ENCODE data around the gene SYNDIG1L.

The SYNDIG1L gene

GRCh38 chr14:74426202-74426582 is at the start of gene SYNDIG1L:
Gene SYNDIG1L, minus strand, starts transcription at chr14:74426210. Its CDS starts 16,466 bp downstream, at chr14:74409744.
- no peaks in the 10 kb centered on the region for H3K9me3 Mint-ChIP-seq
- peaks cover 70% of the 10 kb centered on the region for H3K27me3 Mint-ChIP-seq
- H3K36me3 Mint-ChIP-seq (ENCODE audit: low read depth): no peaks in the 10 kb centered on the region
- no peak within 1 kb of the TSS for H3K27ac Mint-ChIP-seq
- intact Hi-C loops (cut with micrococcal nuclease): no loop called here
- H3K4me1 Mint-ChIP-seq (ENCODE audit: low read depth): peaks cover 11% of the 10 kb centered on the region
- no peak within 1 kb of the TSS for H3K4me3 Mint-ChIP-seq

- peaks cover 100% of the 10 kb centered on the region for H3K36me3 Mint-ChIP-seq (ENCODE audit: low read depth)
- H3K27me3 Mint-ChIP-seq: no peaks in the 10 kb centered on the region
- intact Hi-C loops (cut with micrococcal nuclease): no loop called here
- no peak overlapping the region for H3K4me3 Mint-ChIP-seq
- peaks cover 58% of the 10 kb centered on the region for H3K4me1 Mint-ChIP-seq (ENCODE audit: low read depth)
- peaks cover 9% of the 10 kb centered on the region for H3K9me3 Mint-ChIP-seq
- H3K27ac Mint-ChIP-seq: no peak overlapping the region
Observed at GRCh38 chr14:74475678-74476077, 49.7 kb upstream of the SYNDIG1L start.

- Mint-ChIP-seq H3K9me3 (peaks cover 9% of the 10 kb centered on the region), H3K4me1 (ENCODE audit: low read depth) (peaks cover 66% of the 10 kb centered on the region), H3K27ac (peak overlapping the region; percentile 55), H3K36me3 (ENCODE audit: low read depth) (peaks cover 99% of the 10 kb centered on the region), H3K4me3 (no peak overlapping the region), H3K27me3 (no peaks in the 10 kb centered on the region)
- intact Hi-C loops (cut with micrococcal nuclease): no loop called here
Observed at GRCh38 chr14:74474376-74474775, 48.4 kb upstream of the SYNDIG1L start.

GRCh38 chr14:74472601-74473000 is 46.6 kb upstream of the SYNDIG1L start:
- Mint-ChIP-seq H3K9me3 (peaks cover 9% of the 10 kb centered on the region), H3K4me1 (ENCODE audit: low read depth) (peaks cover 74% of the 10 kb centered on the region), H3K27me3 (no peaks in the 10 kb centered on the region), H3K36me3 (ENCODE audit: low read depth) (peaks cover 97% of the 10 kb centered on the region), H3K4me3 (no peak overlapping the region), H3K27ac (peak overlapping the region; percentile 2)
- intact Hi-C loops (cut with micrococcal nuclease): no loop called here

- H3K36me3 Mint-ChIP-seq (ENCODE audit: low read depth): peaks cover 81% of the 10 kb centered on the region
- H3K27me3 Mint-ChIP-seq: no peaks in the 10 kb centered on the region
- no peak overlapping the region for H3K27ac Mint-ChIP-seq
- intact Hi-C loops (cut with micrococcal nuclease): no loop called here
- peaks cover 48% of the 10 kb centered on the region for H3K4me1 Mint-ChIP-seq (ENCODE audit: low read depth)
- no peak overlapping the region for H3K4me3 Mint-ChIP-seq
- H3K9me3 Mint-ChIP-seq: peaks cover 9% of the 10 kb centered on the region
Observed at GRCh38 chr14:74469548-74470518, 43.8 kb upstream of the SYNDIG1L start.

- Mint-ChIP-seq H3K4me3 (no peak overlapping the region), H3K4me1 (ENCODE audit: low read depth) (peaks cover 37% of the 10 kb centered on the region), H3K27ac (no peak overlapping the region), H3K9me3 (peaks cover 9% of the 10 kb centered on the region), H3K27me3 (no peaks in the 10 kb centered on the region), H3K36me3 (ENCODE audit: low read depth) (peaks cover 68% of the 10 kb centered on the region)
- intact Hi-C loops (cut with micrococcal nuclease): no loop called here
Observed at GRCh38 chr14:74468513-74468912, 42.5 kb upstream of the SYNDIG1L start.

- Mint-ChIP-seq H3K27ac (no peak overlapping the region), H3K36me3 (ENCODE audit: low read depth) (peaks cover 36% of the 10 kb centered on the region), H3K27me3 (no peaks in the 10 kb centered on the region), H3K9me3 (no peaks in the 10 kb centered on the region), H3K4me3 (no peak overlapping the region), H3K4me1 (ENCODE audit: low read depth) (peaks cover 23% of the 10 kb centered on the region)
- intact Hi-C loops (cut with micrococcal nuclease): no loop called here
Observed at GRCh38 chr14:74465335-74465734, 39.3 kb upstream of the SYNDIG1L start.

GRCh38 chr14:74464785-74465184 is 38.8 kb upstream of the SYNDIG1L start:
- no peak overlapping the region for H3K27ac Mint-ChIP-seq
- intact Hi-C loops (cut with micrococcal nuclease): no loop called here
- no peak overlapping the region for H3K4me3 Mint-ChIP-seq
- H3K4me1 Mint-ChIP-seq (ENCODE audit: low read depth): peaks cover 24% of the 10 kb centered on the region
- H3K36me3 Mint-ChIP-seq (ENCODE audit: low read depth): peaks cover 31% of the 10 kb centered on the region
- H3K27me3 Mint-ChIP-seq: no peaks in the 10 kb centered on the region
- H3K9me3 Mint-ChIP-seq: no peaks in the 10 kb centered on the region

- H3K9me3 Mint-ChIP-seq: no peaks in the 10 kb centered on the region
- intact Hi-C loops (cut with micrococcal nuclease): no loop called here
- H3K27me3 Mint-ChIP-seq: no peaks in the 10 kb centered on the region
- peaks cover 23% of the 10 kb centered on the region for H3K36me3 Mint-ChIP-seq (ENCODE audit: low read depth)
- no peak overlapping the region for H3K27ac Mint-ChIP-seq
- H3K4me3 Mint-ChIP-seq: no peak overlapping the region
- H3K4me1 Mint-ChIP-seq (ENCODE audit: low read depth): peaks cover 28% of the 10 kb centered on the region
Observed at GRCh38 chr14:74463697-74464096, 37.7 kb upstream of the SYNDIG1L start.

GRCh38 chr14:74462993-74463392 is 37.0 kb upstream of the SYNDIG1L start:
- no peak overlapping the region for H3K4me3 Mint-ChIP-seq
- H3K9me3 Mint-ChIP-seq: no peaks in the 10 kb centered on the region
- H3K27me3 Mint-ChIP-seq: no peaks in the 10 kb centered on the region
- peaks cover 25% of the 10 kb centered on the region for H3K4me1 Mint-ChIP-seq (ENCODE audit: low read depth)
- no peak overlapping the region for H3K27ac Mint-ChIP-seq
- H3K36me3 Mint-ChIP-seq (ENCODE audit: low read depth): peaks cover 16% of the 10 kb centered on the region
- intact Hi-C loops (cut with micrococcal nuclease): no loop called here

- Mint-ChIP-seq H3K9me3 (no peaks in the 10 kb centered on the region), H3K4me3 (no peak overlapping the region), H3K4me1 (ENCODE audit: low read depth) (peaks cover 25% of the 10 kb centered on the region), H3K36me3 (ENCODE audit: low read depth) (peaks cover 7% of the 10 kb centered on the region), H3K27me3 (peaks cover 3% of the 10 kb centered on the region), H3K27ac (peak overlapping the region; percentile 4)
- intact Hi-C loops (cut with micrococcal nuclease): no loop called here
Observed at GRCh38 chr14:74459976-74460375, 34.0 kb upstream of the SYNDIG1L start.

GRCh38 chr14:74459289-74459946 is 33.4 kb upstream of the SYNDIG1L start:
- H3K9me3 Mint-ChIP-seq: no peaks in the 10 kb centered on the region
- peak overlapping the region; percentile 4 for H3K27ac Mint-ChIP-seq
- H3K4me3 Mint-ChIP-seq: no peak overlapping the region
- H3K27me3 Mint-ChIP-seq: peaks cover 3% of the 10 kb centered on the region
- intact Hi-C loops (cut with micrococcal nuclease): no loop called here
- peaks cover 7% of the 10 kb centered on the region for H3K36me3 Mint-ChIP-seq (ENCODE audit: low read depth)
- H3K4me1 Mint-ChIP-seq (ENCODE audit: low read depth): peaks cover 29% of the 10 kb centered on the region

- Mint-ChIP-seq H3K27me3 (peaks cover 9% of the 10 kb centered on the region), H3K9me3 (no peaks in the 10 kb centered on the region), H3K36me3 (ENCODE audit: low read depth) (peaks cover 7% of the 10 kb centered on the region), H3K27ac (no peak overlapping the region), H3K4me3 (no peak overlapping the region), H3K4me1 (ENCODE audit: low read depth) (peaks cover 28% of the 10 kb centered on the region)
- intact Hi-C loops (cut with micrococcal nuclease): no loop called here
Observed at GRCh38 chr14:74457565-74457895, 31.5 kb upstream of the SYNDIG1L start.

Measured in dendritic cell treated with granulocyte-macrophage colony-stimulating factor and Interleukin-4, amounts not matched to agents 40 ng/mL and 50 ng/mL, for 4 days (primary cell).